Measurements from ENCODE around the gene CHURC1. TPM values are rescaled to one million over a fixed set of nuclear protein-coding genes. Genes with fewer than 3 reads are reported as not detected.

CHURC1 gene
- total RNA-seq (2022) (48.5 and 48.8 TPM in 2 replicates), Bru-seq, nascent RNA (percentile 96 among the genes with signal in this experiment), BruChase-seq, experiment 1, labeled RNA remaining after a 6-hour chase (percentile 98 among the genes with signal in this experiment), BruChase-seq, experiment 2, labeled RNA remaining after a 2-hour chase (percentile 98 among the genes with signal in this experiment)
- long read RNA-seq, transcript CHURC1-208 (4 exons, 3,615 nt), result minor isoform, 12 of 125 reads
- long read RNA-seq, transcript CHURC1-203 (4 exons, 2,629 nt), result major isoform, 80 of 125 reads
- long read RNA-seq, transcript CHURC1-202 (3 exons, 439 nt), result minor isoform, 17 of 125 reads
- long read RNA-seq, partial matches to known transcripts, result 2 of 125 reads
- long read RNA-seq, other reads (novel, unspliced or antisense), result 9 of 125 reads

DNA sequence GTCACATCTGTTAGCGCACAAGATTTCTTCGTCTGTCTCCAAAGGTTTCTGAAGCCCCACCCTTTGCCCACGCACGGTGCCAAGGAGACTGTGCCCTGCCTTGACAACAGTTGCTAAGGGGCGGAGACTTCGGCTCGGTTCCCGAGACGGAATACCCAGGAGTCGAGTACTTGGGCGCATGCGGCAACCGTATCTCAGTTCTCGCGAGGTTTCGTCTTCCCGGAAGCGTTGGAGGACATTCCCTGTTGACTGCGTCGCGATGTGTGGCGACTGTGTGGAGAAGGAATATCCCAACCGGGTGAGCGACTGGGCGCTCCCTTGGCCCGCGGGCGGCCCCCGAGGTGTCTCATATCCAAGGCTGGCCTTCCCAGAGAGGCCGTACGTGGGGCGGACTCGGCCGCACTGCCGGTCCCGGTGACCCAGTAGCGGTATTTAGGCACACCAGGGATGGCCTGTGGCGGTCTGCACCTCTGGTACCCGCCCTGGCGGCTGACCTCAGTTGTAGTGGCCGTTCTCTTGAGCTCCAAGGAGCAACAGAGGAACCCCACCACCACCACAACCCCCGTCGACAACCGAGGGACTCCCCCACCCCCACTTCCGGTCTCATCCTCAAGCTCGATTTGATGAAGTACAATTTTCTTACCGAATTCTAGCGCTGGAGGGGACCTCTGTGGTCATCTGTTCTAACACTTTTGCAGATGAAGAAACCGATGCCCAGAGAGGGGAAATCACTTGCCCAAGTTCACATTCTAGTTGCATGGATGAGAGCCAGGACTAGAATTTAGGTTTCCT, at the start of gene CHURC1:
Gene CHURC1, plus strand, starts transcription at position 219 of the 792 bp plus-strand sequence. Its CDS starts 41 bp downstream, at position 260.
- TF ChIP-seq CTCF (IDR thresholded peaks at IDR 0.05; ENCODE audit: unreplicated experiment), result no peak
- Mint-ChIP-seq H3K4me1 (ENCODE audit: low read depth, unreplicated experiment) (peaks cover 27% of the 10 kb centered on the region), H3K27me3 (ENCODE audit: unreplicated experiment) (no peaks in the 10 kb centered on the region), H3K27ac (ENCODE audit: unreplicated experiment) (peak within 1 kb of the TSS; percentile 92), H3K9me3 (ENCODE audit: low read depth, unreplicated experiment) (no peaks in the 10 kb centered on the region), H3K36me3 (ENCODE audit: insufficient read depth, unreplicated experiment) (peaks cover 22% of the 10 kb centered on the region), H3K4me3 (ENCODE audit: low read depth, unreplicated experiment) (peak within 1 kb of the TSS; percentile 85)
- CTCF ChIA-PET, result interaction anchor here (1.3 kb wide), 1 partner anchor 24 kb away, joined by 3 read pairs; no protein-coding TSS in a partner anchor
- intact Hi-C loops (cut with micrococcal nuclease; ENCODE audit: unreplicated experiment), result loop anchor here (1.0 kb wide), 1 partner anchor 19 kb away; no protein-coding TSS in a partner anchor
- DNase-seq, result peak; percentile 98
- BruUV-seq (replicated peaks), result no TSS peak

- CTCF ChIA-PET, result interaction anchor here (0.6 kb wide), 1 partner anchor 74 kb away, joined by 3 read pairs; no protein-coding TSS in a partner anchor
- Mint-ChIP-seq H3K4me3 (ENCODE audit: low read depth, unreplicated experiment) (no peak overlapping the region), H3K9me3 (ENCODE audit: low read depth, unreplicated experiment) (no peaks in the 10 kb centered on the region), H3K36me3 (ENCODE audit: insufficient read depth, unreplicated experiment) (no peaks in the 10 kb centered on the region), H3K27ac (ENCODE audit: unreplicated experiment) (no peak overlapping the region), H3K27me3 (ENCODE audit: unreplicated experiment) (peaks cover 84% of the 10 kb centered on the region), H3K4me1 (ENCODE audit: low read depth, unreplicated experiment) (no peaks in the 10 kb centered on the region)
- intact Hi-C loops (cut with micrococcal nuclease; ENCODE audit: unreplicated experiment), result no loop called here
- BruUV-seq (replicated peaks), result no TSS peak
- DNase-seq, result no peak
- no peak for TF ChIP-seq CTCF (IDR thresholded peaks at IDR 0.05; ENCODE audit: unreplicated experiment)
These were observed 49.1 kb upstream of the CHURC1 start for GRCh38 chr14:64865109-64865508.

GRCh38 chr14:64865992-64866391, 48.3 kb upstream of the CHURC1 start:
- CTCF ChIA-PET, result interaction anchor here (1.3 kb wide), 1 partner anchor 72 kb away, joined by 3 read pairs; no protein-coding TSS in a partner anchor
- no peak overlapping the region for H3K27ac Mint-ChIP-seq (ENCODE audit: unreplicated experiment)
- intact Hi-C loops (cut with micrococcal nuclease; ENCODE audit: unreplicated experiment), result no loop called here
- peaks cover 91% of the 10 kb centered on the region for H3K27me3 Mint-ChIP-seq (ENCODE audit: unreplicated experiment)
- no TSS peak for BruUV-seq (replicated peaks)
- no peak for TF ChIP-seq CTCF (IDR thresholded peaks at IDR 0.05; ENCODE audit: unreplicated experiment)
- no peaks in the 10 kb centered on the region for H3K36me3 Mint-ChIP-seq (ENCODE audit: insufficient read depth, unreplicated experiment)
- DNase-seq, result no peak
- H3K4me3 Mint-ChIP-seq (ENCODE audit: low read depth, unreplicated experiment), result no peak overlapping the region
- no peaks in the 10 kb centered on the region for H3K4me1 Mint-ChIP-seq (ENCODE audit: low read depth, unreplicated experiment)
- no peaks in the 10 kb centered on the region for H3K9me3 Mint-ChIP-seq (ENCODE audit: low read depth, unreplicated experiment)

- intact Hi-C loops (cut with micrococcal nuclease; ENCODE audit: unreplicated experiment), result no loop called here
- no peak overlapping the region for H3K4me3 Mint-ChIP-seq (ENCODE audit: low read depth, unreplicated experiment)
- CTCF ChIA-PET, result no interaction called here
These were observed 47.1 kb upstream of the CHURC1 start for GRCh38 chr14:64867182-64867581.

More at GRCh38 chr14:64867182-64867581, 47.1 kb upstream of the CHURC1 start:
- Mint-ChIP-seq H3K27me3 (ENCODE audit: unreplicated experiment) (peaks cover 91% of the 10 kb centered on the region), H3K36me3 (ENCODE audit: insufficient read depth, unreplicated experiment) (no peaks in the 10 kb centered on the region), H3K27ac (ENCODE audit: unreplicated experiment) (no peak overlapping the region), H3K4me1 (ENCODE audit: low read depth, unreplicated experiment) (no peaks in the 10 kb centered on the region), H3K9me3 (ENCODE audit: low read depth, unreplicated experiment) (no peaks in the 10 kb centered on the region)
- no peak for DNase-seq
- BruUV-seq (replicated peaks), result no TSS peak
- no peak for TF ChIP-seq CTCF (IDR thresholded peaks at IDR 0.05; ENCODE audit: unreplicated experiment)
